Astrocyte (in vitro differentiated cells and primary cell): ENCODE data around the gene RGS21. TPM values are rescaled to one million over a fixed set of nuclear protein-coding genes. Genes with fewer than 3 reads are reported as not detected.

ENCODE experiments used
- DNase-seq: peaks from one replicate; pipeline ENCODE4 v3.0.0-alpha.2; 2010; ENCODE audit warnings: low read depth
- FAIRE-seq: peaks from 2 replicates; lab custom pipeline; 2011; peaks lifted over from hg19 to GRCh38; lab: Jason Lieb, UNC
- H2AFZ ChIP-seq: 2 replicates; pipeline ENCODE4 v1.6.0; 2012; ENCODE audit warnings: low read depth, low read length, inconsistent platforms
- H3K27ac ChIP-seq: 2 replicates; pipeline ENCODE4 v1.5.1; 2011; ENCODE audit warnings: low read depth, low read length, inconsistent platforms
- H3K27me3 ChIP-seq: 2 replicates; pipeline ENCODE4 v1.6.0; 2011; ENCODE audit warnings: low read length, inconsistent platforms; ENCODE audit not compliant: insufficient read depth
- H3K36me3 ChIP-seq: 2 replicates; pipeline ENCODE4 v1.5.1; 2011; ENCODE audit warnings: low read length, inconsistent platforms; ENCODE audit not compliant: insufficient read depth
- H3K4me1 ChIP-seq: 2 replicates; pipeline ENCODE4 v1.5.1; 2011; ENCODE audit warnings: low read length, inconsistent platforms; ENCODE audit not compliant: insufficient read depth
- H3K4me2 ChIP-seq: 2 replicates; pipeline ENCODE4 v1.6.0; 2012; ENCODE audit warnings: low read length, inconsistent platforms
- H3K4me3 ChIP-seq: 2 replicates; pipeline ENCODE4 v1.5.1; 2011; ENCODE audit warnings: low read depth, mild to moderate bottlenecking, low read length, inconsistent platforms; ENCODE audit not compliant: insufficient read depth
- H3K79me2 ChIP-seq: 2 replicates; pipeline ENCODE4 v1.6.0; 2012; ENCODE audit warnings: mild to moderate bottlenecking, low read length, inconsistent platforms; ENCODE audit not compliant: insufficient read depth
- H3K9ac ChIP-seq: 2 replicates; pipeline ENCODE4 v1.6.0; 2012; ENCODE audit warnings: mild to moderate bottlenecking, low read length, inconsistent platforms
- H3K9me3 ChIP-seq: 2 replicates; pipeline ENCODE4 v1.5.1; 2012; ENCODE audit warnings: low read depth, mild to moderate bottlenecking, low read length, inconsistent platforms; ENCODE audit not compliant: insufficient read depth
- H4K20me1 ChIP-seq: 2 replicates; pipeline ENCODE4 v1.6.0; 2012; ENCODE audit warnings: low read length, inconsistent platforms; ENCODE audit not compliant: insufficient read depth
- H3K27ac Mint-ChIP-seq: one replicate; pipeline ENCODE4 v1.8.0; 2021; ENCODE audit warnings: mild to moderate bottlenecking, mixed read lengths; ENCODE audit not compliant: unreplicated experiment
- H3K27me3 Mint-ChIP-seq: one replicate; pipeline ENCODE4 v1.8.0; 2021; ENCODE audit warnings: low read depth, mixed read lengths; ENCODE audit not compliant: unreplicated experiment
- H3K36me3 Mint-ChIP-seq: one replicate; pipeline ENCODE4 v1.8.0; 2021; ENCODE audit warnings: low read depth, mixed read lengths; ENCODE audit not compliant: unreplicated experiment
- H3K4me1 Mint-ChIP-seq: one replicate; pipeline ENCODE4 v1.8.0; 2021; ENCODE audit warnings: low read depth, mixed read lengths; ENCODE audit not compliant: unreplicated experiment
- H3K4me3 Mint-ChIP-seq: one replicate; pipeline ENCODE4 v1.8.0; 2021; ENCODE audit warnings: mild to moderate bottlenecking, moderate library complexity, mixed read lengths; ENCODE audit not compliant: unreplicated experiment
- H3K9me3 Mint-ChIP-seq: one replicate; pipeline ENCODE4 v1.8.0; 2021; ENCODE audit warnings: mild to moderate bottlenecking, mixed read lengths; ENCODE audit not compliant: unreplicated experiment
- EZH2 ChIP-seq: IDR thresholded peaks from 2 replicates; pipeline ENCODE4 v1.6.1; 2012; ENCODE audit warnings: mild to moderate bottlenecking, low read length, inconsistent platforms; ENCODE audit not compliant: insufficient read depth
- total RNA-seq: library from RNA; stranded (reverse); gene quantifications from 2 replicates; pipeline ENCODE4 v1.2.1, GENCODE V29; 2021
- TF ChIP-seq, protein P1 (sequence below): IDR thresholded peaks from 2 replicates; pipeline ENCODE4 v1.5.1; 2011; ENCODE audit warnings: low read depth, mild to moderate bottlenecking, inconsistent platforms, low read length, moderate library complexity; ENCODE audit not compliant: insufficient read depth

RGS21 gene
- total RNA-seq, 1 donor from 2014 or later, result not detected

DNA sequence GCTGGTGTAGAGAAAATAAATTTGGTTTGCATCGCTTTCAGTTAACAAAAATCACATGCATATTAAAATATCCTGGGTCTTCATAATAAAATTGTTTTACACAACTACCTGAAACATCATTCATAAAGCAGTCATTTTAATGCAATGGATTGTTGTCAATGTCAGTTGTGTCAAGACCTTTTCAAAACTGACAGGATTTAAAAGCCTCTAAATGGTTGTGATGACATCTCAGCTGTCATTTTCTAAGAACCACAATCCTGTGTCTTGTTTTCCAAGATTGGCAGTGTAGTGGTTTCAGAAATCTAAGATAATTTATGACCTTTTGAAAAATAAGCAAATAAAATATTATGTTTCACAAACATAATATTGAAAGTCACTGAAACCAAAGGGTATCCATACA is 42.0 kb downstream of the RGS21 start:
- DNase-seq, result no peak
- H3K27me3 ChIP-seq, result no peaks in the 10 kb centered on the region
- H3K9ac ChIP-seq, result no peak overlapping the region
- H3K4me2 ChIP-seq, result no peak overlapping the region
- Mint-ChIP-seq H3K27ac (no peak overlapping the region), H3K4me3 (no peak overlapping the region), H3K27me3 (peaks cover 2% of the 10 kb centered on the region), H3K36me3 (no peaks in the 10 kb centered on the region), H3K4me1 (no peaks in the 10 kb centered on the region), H3K9me3 (no peaks in the 10 kb centered on the region)
- H2AFZ ChIP-seq, result no peak overlapping the region
- no peaks in the 10 kb centered on the region for H3K36me3 ChIP-seq
- no peaks in the 10 kb centered on the region for H3K9me3 ChIP-seq
- no peak for TF ChIP-seq EZH2
- TF ChIP-seq, protein P1, sequence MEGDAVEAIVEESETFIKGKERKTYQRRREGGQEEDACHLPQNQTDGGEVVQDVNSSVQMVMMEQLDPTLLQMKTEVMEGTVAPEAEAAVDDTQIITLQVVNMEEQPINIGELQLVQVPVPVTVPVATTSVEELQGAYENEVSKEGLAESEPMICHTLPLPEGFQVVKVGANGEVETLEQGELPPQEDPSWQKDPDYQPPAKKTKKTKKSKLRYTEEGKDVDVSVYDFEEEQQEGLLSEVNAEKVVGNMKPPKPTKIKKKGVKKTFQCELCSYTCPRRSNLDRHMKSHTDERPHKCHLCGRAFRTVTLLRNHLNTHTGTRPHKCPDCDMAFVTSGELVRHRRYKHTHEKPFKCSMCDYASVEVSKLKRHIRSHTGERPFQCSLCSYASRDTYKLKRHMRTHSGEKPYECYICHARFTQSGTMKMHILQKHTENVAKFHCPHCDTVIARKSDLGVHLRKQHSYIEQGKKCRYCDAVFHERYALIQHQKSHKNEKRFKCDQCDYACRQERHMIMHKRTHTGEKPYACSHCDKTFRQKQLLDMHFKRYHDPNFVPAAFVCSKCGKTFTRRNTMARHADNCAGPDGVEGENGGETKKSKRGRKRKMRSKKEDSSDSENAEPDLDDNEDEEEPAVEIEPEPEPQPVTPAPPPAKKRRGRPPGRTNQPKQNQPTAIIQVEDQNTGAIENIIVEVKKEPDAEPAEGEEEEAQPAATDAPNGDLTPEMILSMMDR, result no peak
- no peak for FAIRE-seq
- H3K4me1 ChIP-seq, result no peaks in the 10 kb centered on the region
- no peak overlapping the region for H3K27ac ChIP-seq
- no peaks in the 10 kb centered on the region for H4K20me1 ChIP-seq
- no peak overlapping the region for H3K4me3 ChIP-seq
- H3K79me2 ChIP-seq, result no peaks in the 10 kb centered on the region

DNA sequence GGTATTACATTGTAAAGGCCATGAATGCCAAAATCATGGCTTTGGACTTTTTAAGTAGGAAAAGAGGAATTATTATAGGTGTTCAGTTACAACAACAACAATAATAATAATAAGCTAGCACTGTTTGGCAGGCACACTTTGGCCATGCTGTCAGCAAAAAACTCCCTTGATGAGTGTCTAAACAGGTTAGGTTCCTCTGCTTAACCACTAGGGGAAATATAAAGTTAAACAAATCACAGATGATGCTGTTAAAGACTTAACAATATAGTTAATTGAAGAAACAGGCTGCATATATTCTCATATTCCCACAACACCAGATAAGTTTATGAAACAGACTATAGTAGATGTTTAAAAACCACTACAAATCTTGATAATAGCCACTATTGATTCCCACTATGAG is 46.4 kb downstream of the RGS21 start:
- no peak overlapping the region for H3K27ac Mint-ChIP-seq
- Histone ChIP-seq H3K36me3 (no peaks in the 10 kb centered on the region), H4K20me1 (no peaks in the 10 kb centered on the region), H3K9ac (no peak overlapping the region), H3K27me3 (no peaks in the 10 kb centered on the region), H3K79me2 (no peaks in the 10 kb centered on the region), H3K4me3 (no peak overlapping the region), H2AFZ (no peak overlapping the region), H3K9me3 (no peaks in the 10 kb centered on the region), H3K4me1 (no peaks in the 10 kb centered on the region), H3K4me2 (no peak overlapping the region), H3K27ac (no peak overlapping the region)
- no peaks in the 10 kb centered on the region for H3K4me1 Mint-ChIP-seq
- FAIRE-seq (no peak), DNase-seq (no peak)
- TF ChIP-seq, protein P1, result no peak
- TF ChIP-seq EZH2, result no peak
- no peaks in the 10 kb centered on the region for H3K36me3 Mint-ChIP-seq
- H3K9me3 Mint-ChIP-seq, result no peaks in the 10 kb centered on the region
- no peak overlapping the region for H3K4me3 Mint-ChIP-seq
- no peaks in the 10 kb centered on the region for H3K27me3 Mint-ChIP-seq

DNA sequence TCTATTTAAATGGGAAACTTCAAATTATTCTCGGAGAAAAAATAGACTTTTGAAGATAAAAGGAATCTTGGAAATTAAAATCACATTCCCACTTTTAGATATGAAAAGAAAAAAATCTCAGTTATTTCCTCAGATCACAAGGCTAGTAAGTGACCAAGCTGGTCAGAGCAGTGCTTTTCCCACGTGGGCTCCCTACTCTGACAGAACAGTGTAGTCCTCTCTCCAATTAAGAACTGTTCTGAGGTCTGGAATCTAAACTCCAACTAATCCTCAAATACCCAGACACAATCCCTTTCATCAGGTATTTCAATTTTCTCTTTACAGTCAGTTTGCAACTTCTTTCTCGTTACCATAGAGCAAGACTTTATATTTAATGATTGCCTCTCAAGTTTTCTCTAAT is 50.6 kb downstream of the RGS21 start:
- Histone ChIP-seq H3K9me3 (no peaks in the 10 kb centered on the region), H3K4me3 (no peak overlapping the region), H3K4me2 (no peak overlapping the region), H3K79me2 (no peaks in the 10 kb centered on the region), H3K9ac (no peak overlapping the region), H2AFZ (no peak overlapping the region), H3K4me1 (no peaks in the 10 kb centered on the region), H3K27me3 (no peaks in the 10 kb centered on the region), H3K27ac (no peak overlapping the region), H3K36me3 (no peaks in the 10 kb centered on the region), H4K20me1 (no peaks in the 10 kb centered on the region)
- FAIRE-seq (no peak), DNase-seq (no peak)
- TF ChIP-seq, protein P1, result no peak
- TF ChIP-seq EZH2, result no peak
- Mint-ChIP-seq H3K9me3 (no peaks in the 10 kb centered on the region), H3K27me3 (no peaks in the 10 kb centered on the region), H3K4me3 (no peak overlapping the region), H3K27ac (no peak overlapping the region), H3K36me3 (no peaks in the 10 kb centered on the region), H3K4me1 (no peaks in the 10 kb centered on the region)
